MCF 10A (cell line): ENCODE results near the gene TMEM61. TPM values are rescaled to one million over a fixed set of nuclear protein-coding genes. Genes with fewer than 3 reads are reported as not detected.
A peak's percentile ranks its signal among the peaks of the same experiment; 100 is the strongest.

ENCODE experiments used
- BruUV-seq: library from RNA; stranded (reverse); fragments of 400-500 nt; replicated peaks from 2 replicates; lab custom pipeline; 2021; lab: Mats Ljungman, UMichigan
- CTCF ChIA-PET: fragments of 300-600 bp; sonication (Branson Sonifier 250); formaldehyde crosslinking; extraction: SDS; loops from one replicate; lab custom pipeline; 2021; ENCODE audit warnings: antibody characterized with exemption, inconsistent platforms; lab: Yijun Ruan, JAX
- POLR2A ChIA-PET: fragments of 300-600, 350-650 bp; sonication (Branson Sonifier 250); formaldehyde crosslinking; extraction: SDS; loops from one replicate; lab custom pipeline; 2020; ENCODE audit warnings: antibody characterized with exemption, inconsistent platforms; lab: Yijun Ruan, JAX
- DNase-seq: peaks from one replicate; pipeline ENCODE4 v3.0.0-alpha.2; 2018; ENCODE audit not compliant: unreplicated experiment
- H3K27ac Mint-ChIP-seq: one replicate; pipeline ENCODE4 v1.8.0; 2022; ENCODE audit warnings: mild to moderate bottlenecking, low read depth, mixed read lengths; ENCODE audit not compliant: unreplicated experiment
- H3K27me3 Mint-ChIP-seq: one replicate; pipeline ENCODE4 v1.8.0; 2022; ENCODE audit warnings: mixed read lengths; ENCODE audit not compliant: insufficient read depth, unreplicated experiment
- H3K36me3 Mint-ChIP-seq: one replicate; pipeline ENCODE4 v1.8.0; 2022; ENCODE audit warnings: mild to moderate bottlenecking, moderate library complexity, mixed read lengths; ENCODE audit not compliant: insufficient read depth, unreplicated experiment
- H3K4me1 Mint-ChIP-seq: one replicate; pipeline ENCODE4 v1.8.0; 2022; ENCODE audit warnings: mixed read lengths; ENCODE audit not compliant: insufficient read depth, unreplicated experiment
- H3K4me3 Mint-ChIP-seq: one replicate; pipeline ENCODE4 v1.8.0; 2022; ENCODE audit warnings: mild to moderate bottlenecking, moderate library complexity, mixed read lengths; ENCODE audit not compliant: unreplicated experiment
- H3K9me3 Mint-ChIP-seq: one replicate; pipeline ENCODE4 v1.8.0; 2022; ENCODE audit warnings: mixed read lengths; ENCODE audit not compliant: unreplicated experiment
- intact Hi-C: fragments of 100-400 bp; cut with micrococcal nuclease; formaldehyde crosslinking; loops from 2 replicates; pipeline ENCODE4 v1.14.1; 2022
- total RNA-seq: library from RNA; stranded (reverse); gene quantifications from 2 replicates; pipeline ENCODE4 v1.2.3, GENCODE V29; 2022
- TF ChIP-seq, protein P1 (sequence below): fragments of 200-600 bp; IDR thresholded peaks from one replicate; pipeline ENCODE4 v1.8.0; 2022; ENCODE audit warnings: antibody characterized with exemption, mild to moderate bottlenecking; ENCODE audit not compliant: unreplicated experiment

The TMEM61 gene
- total RNA-seq, 1 experiment from 2014 or later = not detected

DNA sequence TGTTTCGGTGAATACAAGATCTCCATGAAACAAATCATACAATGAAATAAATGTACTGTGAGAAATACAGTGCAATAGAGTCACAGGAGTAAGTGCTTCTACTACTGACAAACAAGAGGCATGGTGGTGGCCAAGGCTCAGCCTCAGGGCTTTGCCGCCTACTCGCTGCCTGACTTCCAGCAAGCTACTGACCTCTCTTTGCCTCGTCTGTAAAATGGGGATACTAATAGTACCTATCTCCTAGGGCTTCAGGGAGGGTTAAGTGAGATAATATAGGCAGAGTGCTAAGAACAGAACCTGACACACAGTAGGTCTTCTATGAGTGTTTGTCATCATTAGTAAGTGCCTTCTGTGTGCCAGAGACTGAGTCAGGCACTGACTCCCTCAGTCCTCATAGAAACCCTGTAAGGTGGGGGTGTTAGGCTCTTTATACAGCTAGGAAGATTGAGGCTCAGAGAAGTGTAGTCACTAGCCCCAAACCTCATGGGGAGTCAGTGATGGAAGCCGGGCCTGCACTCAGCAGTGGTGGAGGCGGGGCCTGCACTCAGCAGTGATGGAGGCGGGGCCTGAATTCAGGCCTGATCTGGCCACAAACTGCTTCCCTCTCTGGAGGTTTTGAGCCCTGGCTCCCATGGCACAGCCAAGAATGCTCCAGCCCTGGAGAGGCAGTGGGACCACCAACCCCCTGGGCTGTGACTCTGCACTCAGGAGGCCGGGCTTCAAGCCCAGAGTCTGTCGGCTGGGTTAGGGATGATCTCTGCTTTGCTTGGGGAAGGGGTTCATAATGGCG is 25.1 kb downstream of the TMEM61 start:
- peaks cover 6% of the 10 kb centered on the region for H3K4me1 Mint-ChIP-seq
- DNase-seq = no peak
- H3K9me3 Mint-ChIP-seq = no peaks in the 10 kb centered on the region
- H3K27ac Mint-ChIP-seq = no peak overlapping the region
- H3K36me3 Mint-ChIP-seq = no peaks in the 10 kb centered on the region
- no TSS peak for BruUV-seq
- TF ChIP-seq, protein P1, sequence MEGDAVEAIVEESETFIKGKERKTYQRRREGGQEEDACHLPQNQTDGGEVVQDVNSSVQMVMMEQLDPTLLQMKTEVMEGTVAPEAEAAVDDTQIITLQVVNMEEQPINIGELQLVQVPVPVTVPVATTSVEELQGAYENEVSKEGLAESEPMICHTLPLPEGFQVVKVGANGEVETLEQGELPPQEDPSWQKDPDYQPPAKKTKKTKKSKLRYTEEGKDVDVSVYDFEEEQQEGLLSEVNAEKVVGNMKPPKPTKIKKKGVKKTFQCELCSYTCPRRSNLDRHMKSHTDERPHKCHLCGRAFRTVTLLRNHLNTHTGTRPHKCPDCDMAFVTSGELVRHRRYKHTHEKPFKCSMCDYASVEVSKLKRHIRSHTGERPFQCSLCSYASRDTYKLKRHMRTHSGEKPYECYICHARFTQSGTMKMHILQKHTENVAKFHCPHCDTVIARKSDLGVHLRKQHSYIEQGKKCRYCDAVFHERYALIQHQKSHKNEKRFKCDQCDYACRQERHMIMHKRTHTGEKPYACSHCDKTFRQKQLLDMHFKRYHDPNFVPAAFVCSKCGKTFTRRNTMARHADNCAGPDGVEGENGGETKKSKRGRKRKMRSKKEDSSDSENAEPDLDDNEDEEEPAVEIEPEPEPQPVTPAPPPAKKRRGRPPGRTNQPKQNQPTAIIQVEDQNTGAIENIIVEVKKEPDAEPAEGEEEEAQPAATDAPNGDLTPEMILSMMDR = no peak
- intact Hi-C loops = no loop called here
- no peak overlapping the region for H3K4me3 Mint-ChIP-seq
- ChIA-PET POLR2A (no interaction called here), CTCF (interaction anchor here (1.2 to 4.6 kb wide), 3 partner anchors 9 to 16 kb away, joined by 5 to 24 read pairs (median 6); no protein-coding TSS in a partner anchor)
- H3K27me3 Mint-ChIP-seq = no peaks in the 10 kb centered on the region

DNA sequence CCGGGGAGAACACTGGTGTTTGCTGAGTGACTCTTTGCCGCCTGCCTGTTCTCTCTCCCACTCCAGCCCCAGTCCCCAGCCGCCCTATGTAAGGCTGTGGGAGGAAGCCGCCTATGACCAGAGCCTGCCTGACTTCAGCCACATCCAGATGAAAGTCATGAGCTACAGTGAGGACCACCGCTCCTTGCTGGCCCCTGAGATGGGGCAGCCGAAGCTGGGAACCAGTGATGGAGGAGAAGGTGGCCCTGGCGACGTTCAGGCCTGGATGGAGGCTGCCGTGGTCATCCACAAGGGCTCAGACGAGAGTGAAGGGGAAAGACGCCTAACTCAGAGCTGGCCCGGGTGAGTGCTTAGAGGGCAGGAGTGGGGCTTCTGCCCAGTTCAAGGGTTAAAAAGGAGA is 26.5 kb downstream of the TMEM61 start:
- Mint-ChIP-seq H3K36me3 (no peaks in the 10 kb centered on the region), H3K9me3 (no peaks in the 10 kb centered on the region), H3K27me3 (peaks cover under 1% of the 10 kb centered on the region), H3K4me1 (peaks cover 6% of the 10 kb centered on the region), H3K27ac (no peak overlapping the region), H3K4me3 (no peak overlapping the region)
- intact Hi-C loops = no loop called here
- CTCF ChIA-PET = interaction anchor here (0.6 to 4.6 kb wide), 4 partner anchors 10 to 889 kb away, joined by 5 to 24 read pairs (median 14); partner anchors contain the start of gene BSND
- BruUV-seq = no TSS peak
- TF ChIP-seq, protein P1 = no peak
- POLR2A ChIA-PET = no interaction called here
- DNase-seq = no peak

DNA sequence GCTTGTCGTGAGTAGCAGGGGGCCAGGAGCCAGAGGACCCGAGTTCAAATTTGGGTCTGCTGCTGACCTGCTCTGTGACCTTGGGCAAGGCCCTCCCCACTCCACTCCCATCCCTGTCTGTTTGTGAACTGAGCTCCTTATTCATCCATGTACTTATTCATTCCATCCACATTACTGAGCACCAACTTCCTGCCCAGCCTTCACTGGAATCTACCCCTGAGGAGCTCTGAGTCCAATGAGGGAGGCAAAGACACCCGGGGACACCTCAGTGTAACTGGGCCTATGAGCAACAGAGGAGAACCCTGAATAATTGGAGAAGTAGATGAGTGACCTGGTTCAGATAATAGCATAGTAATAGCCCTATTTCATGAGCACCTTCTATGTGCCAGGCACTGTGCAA is 27.2 kb downstream of the TMEM61 start:
- CTCF ChIA-PET = interaction anchor here (0.6 to 4.6 kb wide), 4 partner anchors 10 to 888 kb away, joined by 5 to 24 read pairs (median 14); partner anchors contain the start of gene BSND
- H3K36me3 Mint-ChIP-seq = no peaks in the 10 kb centered on the region
- no peaks in the 10 kb centered on the region for H3K9me3 Mint-ChIP-seq
- peaks cover 6% of the 10 kb centered on the region for H3K4me1 Mint-ChIP-seq
- peaks cover 7% of the 10 kb centered on the region for H3K27me3 Mint-ChIP-seq
- POLR2A ChIA-PET = interaction anchor here (0.6 kb wide), 1 partner anchor 96 kb away, joined by 3 read pairs; no protein-coding TSS in a partner anchor
- TF ChIP-seq, protein P1 = no peak
- H3K4me3 Mint-ChIP-seq = no peak overlapping the region
- DNase-seq = peak; percentile 10
- intact Hi-C loops = no loop called here
- H3K27ac Mint-ChIP-seq = no peak overlapping the region
- no TSS peak for BruUV-seq

DNA sequence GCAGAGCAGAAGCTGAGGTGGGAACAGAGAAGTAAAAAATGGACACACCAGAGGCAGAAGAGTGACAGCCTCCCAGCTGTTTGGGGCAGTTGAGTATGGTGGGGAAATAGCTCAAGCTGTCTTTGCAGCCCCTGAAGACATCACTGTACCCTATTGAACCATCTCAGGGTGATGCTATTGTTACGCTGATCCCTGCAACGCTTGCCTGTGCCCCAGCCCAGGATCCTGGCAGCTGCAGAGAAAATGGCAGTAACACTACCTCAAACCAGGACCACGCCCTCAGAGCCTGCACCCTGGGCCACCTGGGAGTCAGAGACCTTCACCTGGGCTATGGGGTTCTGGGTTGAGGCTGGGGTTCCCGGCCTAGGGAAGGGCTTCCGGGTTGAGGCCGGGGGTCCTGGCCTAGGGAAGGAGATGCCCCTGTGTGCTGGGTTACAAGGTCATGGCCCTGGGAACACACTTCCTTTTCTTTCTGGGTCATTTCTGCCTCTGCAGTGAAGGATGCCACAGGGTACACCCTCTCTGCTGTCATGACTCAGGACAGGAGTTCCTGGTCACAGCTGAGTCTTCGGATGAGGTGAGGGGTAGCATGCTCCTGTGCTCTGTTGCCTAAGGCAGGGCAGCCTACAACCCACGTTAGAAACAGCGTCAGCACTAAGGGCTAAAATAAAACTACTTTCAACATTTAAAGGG is 29.9 kb downstream of the TMEM61 start:
- intact Hi-C loops = no loop called here
- H3K4me3 Mint-ChIP-seq = no peak overlapping the region
- no peak overlapping the region for H3K27ac Mint-ChIP-seq

More for the DNA sequence above, 29.9 kb downstream of the TMEM61 start:
- peaks cover 6% of the 10 kb centered on the region for H3K4me1 Mint-ChIP-seq
- no peak for DNase-seq
- ChIA-PET POLR2A (no interaction called here), CTCF (interaction anchor here (1.1 to 3.6 kb wide), 3 partner anchors 12 to 60 kb away, joined by 5 to 19 read pairs (median 9); partner anchors contain the start of gene BSND)
- H3K36me3 Mint-ChIP-seq = no peaks in the 10 kb centered on the region
- TF ChIP-seq, protein P1 = no peak
- H3K9me3 Mint-ChIP-seq = no peaks in the 10 kb centered on the region
- no TSS peak for BruUV-seq
- H3K27me3 Mint-ChIP-seq = peaks cover 29% of the 10 kb centered on the region
